BE2C (cell line): ENCODE data around the gene NAV2.

ENCODE experiments used
- DNase-seq: peaks from one replicate; pipeline ENCODE4 v3.0.0-alpha.2; 2020
- H3K27me3 ChIP-seq: fragments of 250-450 bp; sonication (Bioruptor Pico); 2 replicates; pipeline ENCODE4 v1.5.1; 2020; ENCODE audit warnings: mild to moderate bottlenecking
- H3K36me3 ChIP-seq: fragments of 250-450 bp; sonication (Bioruptor Pico); 2 replicates; pipeline ENCODE4 v1.5.1; 2020; ENCODE audit warnings: mild to moderate bottlenecking
- H3K4me1 ChIP-seq: fragments of 250-450 bp; sonication (Bioruptor Pico); 2 replicates; pipeline ENCODE4 v1.5.1; 2020
- H3K4me3 ChIP-seq: 2 replicates; pipeline ENCODE4 v1.5.1; 2011; ENCODE audit warnings: low read depth, low read length
- H3K9me3 ChIP-seq: fragments of 250-450 bp; sonication (Bioruptor Pico); 2 replicates; pipeline ENCODE4 v1.5.1; 2020
- CTCF ChIP-seq: IDR thresholded peaks from 2 replicates; pipeline ENCODE4 v1.5.1; 2012; ENCODE audit warnings: mild to moderate bottlenecking, low read depth, low read length

The NAV2 gene

GRCh38 chr11:19931141-19931770, 218.6 kb downstream of the NAV2 start:
- no peaks in the 10 kb centered on the region for H3K36me3 ChIP-seq
- TF ChIP-seq CTCF, result no peak
- H3K9me3 ChIP-seq, result no peaks in the 10 kb centered on the region
- H3K4me1 ChIP-seq, result no peaks in the 10 kb centered on the region
- no peaks in the 10 kb centered on the region for H3K27me3 ChIP-seq
- no peak for DNase-seq
- H3K4me3 ChIP-seq, result no peak overlapping the region

- Histone ChIP-seq H3K27me3 (no peaks in the 10 kb centered on the region), H3K4me3 (no peak overlapping the region), H3K4me1 (no peaks in the 10 kb centered on the region), H3K36me3 (no peaks in the 10 kb centered on the region), H3K9me3 (no peaks in the 10 kb centered on the region)
- TF ChIP-seq CTCF, result no peak
- no peak for DNase-seq
Measured at GRCh38 chr11:19931771-19932369, 219.2 kb downstream of the NAV2 start.

- no peaks in the 10 kb centered on the region for H3K4me1 ChIP-seq
- H3K4me3 ChIP-seq, result no peak overlapping the region
- no peaks in the 10 kb centered on the region for H3K9me3 ChIP-seq
- no peak for DNase-seq
- H3K27me3 ChIP-seq, result no peaks in the 10 kb centered on the region
- no peaks in the 10 kb centered on the region for H3K36me3 ChIP-seq
- TF ChIP-seq CTCF, result no peak
Measured at GRCh38 chr11:19933132-19933735, 220.6 kb downstream of the NAV2 start.

GRCh38 chr11:19933801-19934488, 221.3 kb downstream of the NAV2 start:
- Histone ChIP-seq H3K9me3 (no peaks in the 10 kb centered on the region), H3K36me3 (no peaks in the 10 kb centered on the region), H3K4me1 (no peaks in the 10 kb centered on the region), H3K27me3 (no peaks in the 10 kb centered on the region), H3K4me3 (no peak overlapping the region)
- TF ChIP-seq CTCF, result no peak
- DNase-seq, result no peak

GRCh38 chr11:19934828-19935259, 222.2 kb downstream of the NAV2 start:
- no peaks in the 10 kb centered on the region for H3K27me3 ChIP-seq
- H3K4me3 ChIP-seq, result no peak overlapping the region
- DNase-seq, result no peak
- no peaks in the 10 kb centered on the region for H3K9me3 ChIP-seq
- H3K36me3 ChIP-seq, result no peaks in the 10 kb centered on the region
- H3K4me1 ChIP-seq, result no peaks in the 10 kb centered on the region
- TF ChIP-seq CTCF, result no peak
